Panc1 (cell line): Measurements from ENCODE around the gene KCNK10. TPM values are rescaled to one million over a fixed set of nuclear protein-coding genes. Genes with fewer than 3 reads are reported as not detected.
"Not testable (repeated sequence)": the region's sequence is repeated elsewhere in the genome, so short reads cannot be mapped to it uniquely, and the experiment has no call there.

Experiments
- ATAC-seq: fragments of 200-7000 bp; cut with Tn5 transposase; 2 replicates; pipeline ENCODE4 v1.9.1; 2020; ENCODE audit warnings: mild to moderate bottlenecking, moderate library complexity
- BruUV-seq: library from RNA; stranded (reverse); fragments of 400-500 nt; replicated peaks from 2 replicates; lab custom pipeline; 2021; lab: Mats Ljungman, UMichigan
- CTCF ChIA-PET: fragments of 300-600 bp; sonication (Branson Sonifier 250); formaldehyde crosslinking; loops from one replicate; lab custom pipeline; 2022; ENCODE audit warnings: antibody characterized with exemption; lab: Charles Lee
- POLR2A ChIA-PET: fragments of 300-600 bp; sonication (Branson Sonifier 250); formaldehyde crosslinking; loops from one replicate; lab custom pipeline; 2022; ENCODE audit warnings: antibody characterized with exemption; lab: Charles Lee
- DNase-seq: peaks from one replicate; pipeline ENCODE4 v3.0.0-alpha.2; 2010; ENCODE audit warnings: low read depth, low spot score
- H3K27ac ChIP-seq: 2 replicates; pipeline ENCODE4 v1.5.1; 2011; ENCODE audit warnings: mild to moderate bottlenecking, low read length, inconsistent platforms
- H3K27me3 ChIP-seq: fragments of 200-500 bp; sonication (Bioruptor generic); 2 replicates; pipeline ENCODE4 v1.6.0; 2014; ENCODE audit warnings: low read length, inconsistent platforms; ENCODE audit not compliant: control insufficient read depth, insufficient read depth
- H3K36me3 ChIP-seq: fragments of 200-500 bp; sonication (Bioruptor generic); 2 replicates; pipeline ENCODE4 v1.5.1; 2014; ENCODE audit warnings: inconsistent platforms, mild to moderate bottlenecking, low read length, moderate library complexity; ENCODE audit not compliant: control insufficient read depth, insufficient read depth
- H3K4me1 ChIP-seq: 2 replicates; pipeline ENCODE4 v1.5.1; 2011; ENCODE audit warnings: inconsistent platforms, mild to moderate bottlenecking, low read length, moderate library complexity; ENCODE audit not compliant: control insufficient read depth, insufficient read depth
- H3K4me3 ChIP-seq, 2 experiments: 2 replicates each; pipeline ENCODE4 v1.5.1; 2011 to 2012; ENCODE audit warnings: low read depth in 2 of 2, low read length in 2 of 2, mild to moderate bottlenecking in 2 of 2, inconsistent platforms in 1 of 2, moderate library complexity in 1 of 2
- H3K9me3 ChIP-seq: fragments of 200-500 bp; sonication (Bioruptor generic); 2 replicates; pipeline ENCODE4 v1.5.1; 2014; ENCODE audit warnings: low read depth, mild to moderate bottlenecking, inconsistent platforms, low read length, moderate library complexity; ENCODE audit not compliant: control insufficient read depth, insufficient read depth
- POLR2AphosphoS5 ChIP-seq: IDR thresholded peaks from 2 replicates; pipeline ENCODE4 v1.6.1; 2012; ENCODE audit warnings: mild to moderate bottlenecking, low read depth, low read length, moderate library complexity
- SIN3A ChIP-seq: IDR thresholded peaks from 2 replicates; pipeline ENCODE4 v1.6.1; 2012; ENCODE audit warnings: low read depth, mild to moderate bottlenecking, low read length, moderate library complexity, borderline replicate concordance; ENCODE audit not compliant: insufficient read depth
- TCF7L2 ChIP-seq: IDR thresholded peaks from 2 replicates; pipeline ENCODE4 v1.6.1; 2011; ENCODE audit warnings: mild to moderate bottlenecking, low read depth, low read length, inconsistent platforms
- in situ Hi-C: cut with HindIII; loops from 2 replicates; pipeline ENCODE4 v1.10.0; 2016; ENCODE audit warnings: low sequenced_read_pairs, low pct_unique_long_range_greater_than_20kb
- intact Hi-C: fragments of 100-400 bp; cut with micrococcal nuclease; formaldehyde crosslinking; loops from one replicate; pipeline ENCODE4 v1.10.0; 2022; ENCODE audit not compliant: unreplicated experiment
- total RNA-seq: library from RNA; stranded (reverse); gene quantifications from one replicate; pipeline ENCODE4 v1.2.1, GENCODE V29; 2021; ENCODE audit not compliant: unreplicated experiment
- TF ChIP-seq, protein P1 (sequence below): fragments of 450-650 bp; IDR thresholded peaks from 2 replicates; pipeline ENCODE4 v1.5.1; 2017; ENCODE audit warnings: mild to moderate bottlenecking
- TF ChIP-seq, protein P2 (sequence below), 2 experiments: IDR thresholded peaks; 2 replicates each; pipeline ENCODE4 v1.6.1; 2011 to 2012; ENCODE audit warnings: low read depth in 2 of 2, control low read depth in 1 of 2, low read length in 1 of 2, mild to moderate bottlenecking in 1 of 2, moderate library complexity in 1 of 2; ENCODE audit not compliant: insufficient read depth in 1 of 2

The KCNK10 gene
- total RNA-seq, 1 experiment from 2014 or later: 0.28 TPM

DNA sequence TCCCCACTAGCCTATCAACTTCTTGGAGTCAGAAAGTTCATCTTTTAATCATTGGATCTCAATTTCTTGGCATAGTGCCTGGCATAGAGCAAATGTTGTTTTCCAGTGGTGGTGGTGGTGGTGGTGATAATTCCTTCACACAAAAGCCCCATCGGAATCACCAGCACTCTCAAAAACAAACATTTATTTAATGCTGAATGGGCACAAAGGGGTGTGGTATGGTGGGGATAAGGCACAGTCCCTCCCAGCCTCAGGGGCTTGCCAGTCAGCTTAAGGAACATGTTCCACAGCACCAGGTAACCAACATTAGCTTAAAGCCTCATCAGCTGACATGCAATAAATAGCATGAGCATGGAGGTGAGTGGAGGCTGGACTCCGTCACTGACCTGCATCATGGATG is 56.6 kb downstream of the KCNK10 start:
- DNase-seq: no peak
- no peak overlapping the region for H3K4me3 ChIP-seq
- ATAC-seq: no peak

DNA sequence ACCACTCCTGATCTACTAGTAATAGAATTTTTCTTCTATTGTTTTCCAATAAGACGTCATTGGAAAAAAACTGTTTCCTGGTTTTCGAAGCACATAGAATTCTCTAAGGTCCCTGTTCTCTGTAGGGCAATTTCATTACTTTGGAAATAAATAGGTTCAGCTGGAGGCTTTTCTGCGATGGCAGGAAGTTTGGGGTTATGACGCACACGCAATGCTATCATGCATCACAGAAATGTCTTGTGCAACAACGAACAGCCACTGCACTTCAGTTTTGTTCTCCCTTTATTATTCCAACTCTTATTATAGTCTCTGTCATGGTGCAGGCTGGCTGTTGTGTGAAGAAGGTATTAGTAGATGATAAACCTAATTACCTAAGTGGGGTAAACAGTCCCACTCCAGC is 59.0 kb downstream of the KCNK10 start:
- BruUV-seq: no TSS peak
- intact Hi-C loops: no loop called here
- ChIA-PET CTCF (no interaction called here), POLR2A (no interaction called here)
- H3K36me3 ChIP-seq: no peaks in the 10 kb centered on the region
- H3K4me3 ChIP-seq: no peak overlapping the region
- in situ Hi-C loops: no loop called here
- H3K27ac ChIP-seq: no peak overlapping the region
- DNase-seq: no peak
- H3K4me1 ChIP-seq: no peaks in the 10 kb centered on the region
- TF ChIP-seq POLR2AphosphoS5: no peak
- TF ChIP-seq, protein P1, sequence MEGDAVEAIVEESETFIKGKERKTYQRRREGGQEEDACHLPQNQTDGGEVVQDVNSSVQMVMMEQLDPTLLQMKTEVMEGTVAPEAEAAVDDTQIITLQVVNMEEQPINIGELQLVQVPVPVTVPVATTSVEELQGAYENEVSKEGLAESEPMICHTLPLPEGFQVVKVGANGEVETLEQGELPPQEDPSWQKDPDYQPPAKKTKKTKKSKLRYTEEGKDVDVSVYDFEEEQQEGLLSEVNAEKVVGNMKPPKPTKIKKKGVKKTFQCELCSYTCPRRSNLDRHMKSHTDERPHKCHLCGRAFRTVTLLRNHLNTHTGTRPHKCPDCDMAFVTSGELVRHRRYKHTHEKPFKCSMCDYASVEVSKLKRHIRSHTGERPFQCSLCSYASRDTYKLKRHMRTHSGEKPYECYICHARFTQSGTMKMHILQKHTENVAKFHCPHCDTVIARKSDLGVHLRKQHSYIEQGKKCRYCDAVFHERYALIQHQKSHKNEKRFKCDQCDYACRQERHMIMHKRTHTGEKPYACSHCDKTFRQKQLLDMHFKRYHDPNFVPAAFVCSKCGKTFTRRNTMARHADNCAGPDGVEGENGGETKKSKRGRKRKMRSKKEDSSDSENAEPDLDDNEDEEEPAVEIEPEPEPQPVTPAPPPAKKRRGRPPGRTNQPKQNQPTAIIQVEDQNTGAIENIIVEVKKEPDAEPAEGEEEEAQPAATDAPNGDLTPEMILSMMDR: no peak
- TF ChIP-seq SIN3A: no peak
- TF ChIP-seq, protein P2, sequence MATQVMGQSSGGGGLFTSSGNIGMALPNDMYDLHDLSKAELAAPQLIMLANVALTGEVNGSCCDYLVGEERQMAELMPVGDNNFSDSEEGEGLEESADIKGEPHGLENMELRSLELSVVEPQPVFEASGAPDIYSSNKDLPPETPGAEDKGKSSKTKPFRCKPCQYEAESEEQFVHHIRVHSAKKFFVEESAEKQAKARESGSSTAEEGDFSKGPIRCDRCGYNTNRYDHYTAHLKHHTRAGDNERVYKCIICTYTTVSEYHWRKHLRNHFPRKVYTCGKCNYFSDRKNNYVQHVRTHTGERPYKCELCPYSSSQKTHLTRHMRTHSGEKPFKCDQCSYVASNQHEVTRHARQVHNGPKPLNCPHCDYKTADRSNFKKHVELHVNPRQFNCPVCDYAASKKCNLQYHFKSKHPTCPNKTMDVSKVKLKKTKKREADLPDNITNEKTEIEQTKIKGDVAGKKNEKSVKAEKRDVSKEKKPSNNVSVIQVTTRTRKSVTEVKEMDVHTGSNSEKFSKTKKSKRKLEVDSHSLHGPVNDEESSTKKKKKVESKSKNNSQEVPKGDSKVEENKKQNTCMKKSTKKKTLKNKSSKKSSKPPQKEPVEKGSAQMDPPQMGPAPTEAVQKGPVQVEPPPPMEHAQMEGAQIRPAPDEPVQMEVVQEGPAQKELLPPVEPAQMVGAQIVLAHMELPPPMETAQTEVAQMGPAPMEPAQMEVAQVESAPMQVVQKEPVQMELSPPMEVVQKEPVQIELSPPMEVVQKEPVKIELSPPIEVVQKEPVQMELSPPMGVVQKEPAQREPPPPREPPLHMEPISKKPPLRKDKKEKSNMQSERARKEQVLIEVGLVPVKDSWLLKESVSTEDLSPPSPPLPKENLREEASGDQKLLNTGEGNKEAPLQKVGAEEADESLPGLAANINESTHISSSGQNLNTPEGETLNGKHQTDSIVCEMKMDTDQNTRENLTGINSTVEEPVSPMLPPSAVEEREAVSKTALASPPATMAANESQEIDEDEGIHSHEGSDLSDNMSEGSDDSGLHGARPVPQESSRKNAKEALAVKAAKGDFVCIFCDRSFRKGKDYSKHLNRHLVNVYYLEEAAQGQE (IDR thresholded peaks at IDR 0.05; ENCODE audit: insufficient read depth in 1 of 2, low read depth in 2 of 2, low read length in 1 of 2): no peak
- TF ChIP-seq TCF7L2: no peak
- H3K27me3 ChIP-seq: no peaks in the 10 kb centered on the region; the same call in 1 of the 2 replicates
- H3K9me3 ChIP-seq: no peaks in the 10 kb centered on the region
- ATAC-seq: no peak

More for the DNA sequence above, 56.6 kb downstream of the KCNK10 start:
- Histone ChIP-seq H3K36me3 (no peaks in the 10 kb centered on the region), H3K9me3 (no peaks in the 10 kb centered on the region), H3K27ac (no peak overlapping the region), H3K27me3 (no peaks in the 10 kb centered on the region; the same call in 1 of the 2 replicates), H3K4me1 (no peaks in the 10 kb centered on the region)
- BruUV-seq: no TSS peak
- POLR2A ChIA-PET: no interaction called here
- TF ChIP-seq, protein P1: no peak
- no peak for TF ChIP-seq SIN3A
- TF ChIP-seq TCF7L2: no peak
- no peak for TF ChIP-seq POLR2AphosphoS5
- TF ChIP-seq, protein P2 (IDR thresholded peaks at IDR 0.05; ENCODE audit: insufficient read depth in 1 of 2, low read depth in 2 of 2, low read length in 1 of 2): no peak
- intact Hi-C loops (no loop called here), in situ Hi-C loops (no loop called here)
- CTCF ChIA-PET: no interaction called here

DNA sequence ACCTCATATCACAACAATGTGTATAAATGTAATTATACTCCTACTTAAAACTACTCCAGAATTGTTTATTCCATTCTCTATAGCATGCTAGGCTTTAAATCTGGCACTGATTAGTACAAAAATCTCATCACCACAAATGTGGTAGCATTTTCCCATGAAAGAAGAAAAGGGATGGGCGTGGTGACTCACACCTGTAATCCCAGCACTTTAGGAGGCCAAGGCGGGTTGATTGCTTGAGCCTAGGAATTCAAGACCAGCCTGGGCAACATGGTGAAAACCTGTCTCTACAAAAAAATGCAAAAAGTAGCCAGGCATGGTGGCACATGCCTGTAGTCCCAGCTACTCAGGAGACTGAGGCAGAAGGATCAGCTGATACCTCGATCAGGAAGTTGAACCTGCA is 61.8 kb downstream of the KCNK10 start:
- H3K27me3 ChIP-seq, H3K9me3 ChIP-seq, H3K4me3 ChIP-seq, CTCF ChIA-PET, DNase-seq, H3K4me1 ChIP-seq, ATAC-seq, BruUV-seq, H3K27ac ChIP-seq, in situ Hi-C loops, H3K36me3 ChIP-seq, intact Hi-C loops, POLR2A ChIA-PET: not testable (repeated sequence)
